GM20000 (cell line): Measurements from ENCODE around the gene CHDH.

ENCODE experiments used
- DNase-seq: peaks from one replicate; pipeline ENCODE4 v3.0.0; 2012; ENCODE audit warnings: low spot score
- CTCF ChIP-seq: IDR thresholded peaks from 2 replicates; pipeline ENCODE4 v1.5.1; 2012; ENCODE audit warnings: mild to moderate bottlenecking, control low read depth; ENCODE audit errors: extremely low read depth, missing control alignments

The CHDH gene

DNA sequence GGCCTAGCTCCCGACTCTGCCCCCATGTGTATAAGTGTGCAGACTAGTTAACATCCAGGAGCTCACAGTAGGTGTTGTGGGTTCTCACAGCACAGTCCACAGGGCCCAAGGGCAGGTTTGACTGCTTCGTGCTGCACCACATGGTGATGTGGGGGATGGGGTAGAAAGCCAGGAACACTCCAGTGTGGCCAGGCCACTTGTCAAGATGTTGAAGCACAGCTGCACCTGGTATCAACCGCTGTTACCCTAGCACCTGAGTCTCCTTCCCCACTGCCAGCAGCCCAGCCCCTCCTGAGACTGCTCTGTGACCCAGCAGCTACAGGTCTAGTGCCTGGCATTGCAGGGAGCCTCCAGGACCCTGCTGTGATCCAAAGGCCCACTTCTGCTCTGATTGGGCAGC, 53.4 kb downstream of the CHDH start:
- no peak for TF ChIP-seq CTCF
- no peak for DNase-seq

- no peak for DNase-seq
- TF ChIP-seq CTCF: no peak
These were observed 54.9 kb downstream of the CHDH start for GRCh38 chr3:53791317-53791716.

- no peak for TF ChIP-seq CTCF
- no peak for DNase-seq
These were observed 55.7 kb downstream of the CHDH start for GRCh38 chr3:53790470-53790869.

DNA sequence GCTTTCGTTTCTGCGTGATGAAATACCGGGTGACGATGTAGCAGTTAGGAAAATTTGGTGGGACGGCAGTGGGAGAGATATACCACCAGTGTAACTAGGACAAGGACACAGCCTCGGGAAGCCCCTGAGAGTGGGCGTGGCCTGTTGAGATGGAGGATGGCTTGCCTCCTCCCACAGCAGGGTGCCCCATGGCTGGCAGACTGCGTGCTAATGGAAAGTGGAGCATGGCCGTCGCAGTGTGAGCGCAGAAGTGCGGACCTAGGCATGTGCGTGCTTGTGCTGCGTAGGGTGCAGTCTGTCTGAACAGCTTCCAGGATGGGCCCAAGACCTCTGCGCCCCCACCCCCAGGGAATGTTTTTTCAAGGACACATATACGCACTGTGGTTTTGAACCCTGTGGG, 56.8 kb downstream of the CHDH start:
- no peak for DNase-seq
- TF ChIP-seq CTCF: no peak

DNA sequence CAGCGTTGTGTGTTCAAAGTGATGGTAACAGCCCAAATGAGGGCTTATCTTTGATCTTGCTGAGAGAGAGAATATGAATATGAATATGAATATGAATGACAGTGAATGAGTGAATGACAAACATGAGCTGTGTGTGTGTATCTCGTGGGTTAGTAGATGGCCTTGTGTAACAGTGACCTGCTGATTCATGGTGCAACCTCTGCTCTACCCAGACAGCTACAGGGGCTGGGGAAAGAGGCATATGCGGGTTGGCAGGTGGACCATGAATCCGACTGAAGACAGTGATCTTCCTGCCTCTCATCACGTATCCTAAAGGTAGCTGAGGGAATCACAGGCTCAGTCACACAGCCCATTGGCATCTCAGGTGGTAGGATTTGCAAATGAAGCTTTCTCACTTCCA, 58.2 kb downstream of the CHDH start:
- DNase-seq: no peak
- TF ChIP-seq CTCF: no peak

- no peak for DNase-seq
- no peak for TF ChIP-seq CTCF
These were observed 59.2 kb downstream of the CHDH start for GRCh38 chr3:53787016-53787415.

GRCh38 chr3:53780806-53781205, 65.4 kb downstream of the CHDH start:
- TF ChIP-seq CTCF: no peak
- DNase-seq: no peak

- TF ChIP-seq CTCF: no peak
These were observed 66.0 kb downstream of the CHDH start for GRCh38 chr3:53780171-53780570.

More at GRCh38 chr3:53780171-53780570, 66.0 kb downstream of the CHDH start:
- no peak for DNase-seq
